GM12801 (cell line): ENCODE measurements around the gene FBP2.

ENCODE experiments used
- TF ChIP-seq, protein P1 (sequence below): IDR thresholded peaks from one replicate; pipeline ENCODE4 v1.5.1; 2011; ENCODE audit warnings: control low read depth; ENCODE audit not compliant: insufficient read length; ENCODE audit errors: extremely low read depth

Gene FBP2

DNA sequence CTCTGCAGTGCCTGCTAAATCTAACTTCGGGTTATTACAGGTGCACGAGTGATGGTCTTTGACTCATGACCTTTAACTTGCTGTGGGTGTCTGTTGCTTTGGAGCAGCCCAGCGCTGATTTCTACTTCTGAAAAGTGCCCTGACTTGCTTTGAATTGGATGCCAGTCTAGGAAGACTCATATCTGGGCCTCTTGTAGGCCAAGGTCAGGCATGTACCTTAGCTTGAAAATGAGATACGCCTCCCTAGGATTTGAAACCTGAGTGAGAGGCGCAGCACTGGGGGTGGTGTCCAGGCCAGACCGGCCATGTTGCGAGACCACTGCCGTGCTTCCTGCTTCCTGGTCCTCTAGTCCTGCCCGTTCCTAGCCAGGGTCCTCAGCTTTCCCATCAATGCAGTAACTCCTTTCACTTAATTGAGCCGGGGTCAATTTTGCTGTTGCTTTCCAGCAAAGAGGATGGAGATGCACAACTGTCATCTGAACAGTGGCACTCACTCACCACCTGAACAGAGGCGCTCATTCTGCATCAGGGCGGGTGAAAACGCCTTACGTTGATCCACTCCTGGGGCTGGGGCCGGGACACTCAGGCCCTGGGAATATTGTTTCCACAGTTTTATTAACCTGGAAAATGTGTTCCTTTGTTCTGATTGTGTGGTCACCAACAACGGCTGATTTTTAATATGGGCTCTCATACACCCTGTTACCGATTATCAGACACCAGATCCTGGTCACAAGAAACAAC is 24.5 kb downstream of the FBP2 start:
- TF ChIP-seq, protein P1, sequence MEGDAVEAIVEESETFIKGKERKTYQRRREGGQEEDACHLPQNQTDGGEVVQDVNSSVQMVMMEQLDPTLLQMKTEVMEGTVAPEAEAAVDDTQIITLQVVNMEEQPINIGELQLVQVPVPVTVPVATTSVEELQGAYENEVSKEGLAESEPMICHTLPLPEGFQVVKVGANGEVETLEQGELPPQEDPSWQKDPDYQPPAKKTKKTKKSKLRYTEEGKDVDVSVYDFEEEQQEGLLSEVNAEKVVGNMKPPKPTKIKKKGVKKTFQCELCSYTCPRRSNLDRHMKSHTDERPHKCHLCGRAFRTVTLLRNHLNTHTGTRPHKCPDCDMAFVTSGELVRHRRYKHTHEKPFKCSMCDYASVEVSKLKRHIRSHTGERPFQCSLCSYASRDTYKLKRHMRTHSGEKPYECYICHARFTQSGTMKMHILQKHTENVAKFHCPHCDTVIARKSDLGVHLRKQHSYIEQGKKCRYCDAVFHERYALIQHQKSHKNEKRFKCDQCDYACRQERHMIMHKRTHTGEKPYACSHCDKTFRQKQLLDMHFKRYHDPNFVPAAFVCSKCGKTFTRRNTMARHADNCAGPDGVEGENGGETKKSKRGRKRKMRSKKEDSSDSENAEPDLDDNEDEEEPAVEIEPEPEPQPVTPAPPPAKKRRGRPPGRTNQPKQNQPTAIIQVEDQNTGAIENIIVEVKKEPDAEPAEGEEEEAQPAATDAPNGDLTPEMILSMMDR: no peak

DNA sequence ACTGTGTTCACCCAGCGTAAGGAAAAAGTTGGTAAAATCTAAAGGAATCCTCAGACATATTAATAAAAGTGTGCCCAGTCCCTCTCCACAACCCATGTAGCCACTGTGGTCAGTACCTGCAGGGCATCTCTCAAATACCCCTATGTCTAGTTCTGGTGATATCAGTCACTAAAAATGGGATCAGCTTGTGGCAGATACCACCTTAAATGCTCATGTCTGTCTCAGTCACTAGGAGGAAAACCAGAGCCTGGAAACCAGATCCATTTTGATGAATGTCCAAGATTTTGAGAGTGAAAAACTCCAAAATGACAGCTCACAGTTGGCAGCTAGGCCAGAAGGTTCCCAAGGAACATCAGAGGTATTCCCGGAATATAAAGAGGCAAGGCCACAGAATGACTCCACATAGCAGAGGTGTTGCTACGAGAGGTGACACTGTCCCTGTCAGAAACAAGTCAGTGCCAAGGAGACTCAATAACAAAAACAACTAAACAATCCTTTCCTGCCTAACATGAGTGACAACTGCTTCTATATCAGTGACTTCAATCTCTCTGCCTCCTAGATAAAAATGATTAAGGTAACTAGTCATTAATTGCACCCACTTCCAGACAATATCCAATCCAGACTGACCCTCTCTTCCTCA is 25.3 kb downstream of the FBP2 start:
- TF ChIP-seq, protein P1: no peak

DNA sequence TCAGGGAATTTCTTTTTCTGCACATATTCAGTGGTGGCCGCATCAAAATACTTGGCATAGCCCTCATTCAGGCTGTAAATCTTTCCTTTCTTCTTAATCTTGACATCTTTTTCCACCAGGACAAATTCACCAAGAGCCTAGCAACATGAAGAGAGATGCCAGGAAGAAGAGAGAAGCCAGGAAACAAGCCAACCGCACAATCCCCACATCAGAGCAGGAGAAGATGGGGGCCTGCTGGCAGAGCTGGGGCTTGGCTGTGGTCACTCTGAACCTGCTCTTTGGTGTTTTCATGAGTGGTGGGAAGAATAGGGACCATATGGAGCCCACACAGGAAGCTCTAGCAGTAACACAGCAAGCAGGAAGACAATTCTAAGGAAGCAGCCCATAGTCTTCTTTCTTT is 26.4 kb downstream of the FBP2 start:
- TF ChIP-seq, protein P1: no peak

DNA sequence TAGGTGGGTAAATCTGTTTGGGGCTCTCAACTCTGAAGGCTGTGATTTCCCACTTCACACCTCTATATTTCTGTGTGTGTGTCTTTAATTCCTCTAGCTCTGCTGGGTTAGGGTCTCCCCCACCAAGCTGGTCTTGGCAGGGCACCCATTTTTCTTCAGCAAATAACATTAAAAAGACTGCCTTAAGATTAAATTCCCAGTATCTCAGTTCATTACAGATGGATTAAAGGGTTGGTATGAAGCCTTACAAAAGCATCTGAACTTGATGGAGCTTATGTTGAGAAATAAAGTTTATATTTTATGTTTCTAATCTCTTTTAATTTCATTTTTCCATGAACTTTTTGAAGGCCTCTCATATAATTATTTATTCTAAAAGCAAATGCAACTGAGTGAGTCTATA is 27.1 kb downstream of the FBP2 start:
- TF ChIP-seq, protein P1: no peak

DNA sequence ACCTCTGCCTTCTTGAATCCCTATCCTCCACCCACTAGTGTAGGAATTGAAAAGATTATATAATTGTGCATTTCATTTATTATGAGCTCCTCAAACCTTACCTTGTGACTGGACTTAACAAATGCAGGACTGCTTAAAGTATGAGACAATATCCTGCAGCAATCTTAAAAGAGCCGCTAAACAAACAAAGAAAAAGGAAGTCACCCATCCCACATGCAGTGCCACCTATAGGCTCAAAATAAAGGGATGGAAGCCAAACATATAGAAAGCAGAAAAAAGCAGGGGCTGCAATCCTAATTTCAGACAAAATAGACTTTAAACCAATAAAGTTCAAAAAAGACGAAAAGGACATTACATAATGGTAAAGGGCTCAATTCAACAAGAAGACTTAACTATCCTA is 30.1 kb downstream of the FBP2 start:
- TF ChIP-seq, protein P1: no peak

DNA sequence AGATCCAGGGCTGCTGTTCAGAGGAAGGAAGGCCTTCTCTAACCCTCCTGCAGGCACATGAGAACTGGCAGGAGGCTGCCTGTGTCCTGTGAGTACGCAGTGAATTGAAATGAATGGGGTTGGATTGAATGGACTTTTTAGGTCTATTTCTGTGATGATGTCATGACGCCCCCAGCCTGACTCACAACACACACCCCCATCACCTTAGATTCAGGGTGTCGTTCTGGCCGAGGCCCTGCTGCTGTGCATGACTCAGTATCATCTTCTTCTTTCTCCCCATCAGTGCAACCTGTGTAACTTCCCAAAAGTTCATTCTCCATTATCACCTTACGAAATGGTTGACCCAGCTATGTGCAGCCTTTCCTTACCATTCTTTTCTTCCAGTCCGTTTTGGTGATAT is 33.4 kb downstream of the FBP2 start:
- TF ChIP-seq, protein P1: no peak

DNA sequence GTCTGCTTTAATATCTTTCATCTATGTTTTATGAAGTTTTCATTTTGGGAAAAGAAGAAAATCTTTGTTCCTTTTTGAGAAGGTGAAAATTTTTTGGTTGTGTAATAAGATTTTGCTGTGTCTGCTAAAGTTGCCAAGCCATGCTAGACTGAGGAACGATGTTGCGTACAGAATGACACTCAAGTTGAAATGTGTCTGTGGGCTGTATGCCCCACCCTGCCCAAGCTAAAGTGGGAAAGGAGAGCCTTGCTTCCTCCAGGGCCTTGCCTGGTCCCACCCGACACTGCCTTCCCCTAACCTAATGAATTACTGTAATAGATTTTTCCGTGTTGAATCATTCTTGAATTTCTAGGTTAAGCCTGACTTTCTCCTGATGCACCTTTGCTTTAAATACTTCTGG is 36.2 kb downstream of the FBP2 start:
- TF ChIP-seq, protein P1: no peak
